8988T (cell line): ENCODE data around the gene TGFB3.
"Not testable (repeated sequence)": the region's sequence is repeated elsewhere in the genome, so short reads cannot be mapped to it uniquely, and the experiment has no call there.

Source experiments
- DNase-seq: peaks from one replicate; pipeline ENCODE4 v3.0.0; 2011

TGFB3 gene

DNA sequence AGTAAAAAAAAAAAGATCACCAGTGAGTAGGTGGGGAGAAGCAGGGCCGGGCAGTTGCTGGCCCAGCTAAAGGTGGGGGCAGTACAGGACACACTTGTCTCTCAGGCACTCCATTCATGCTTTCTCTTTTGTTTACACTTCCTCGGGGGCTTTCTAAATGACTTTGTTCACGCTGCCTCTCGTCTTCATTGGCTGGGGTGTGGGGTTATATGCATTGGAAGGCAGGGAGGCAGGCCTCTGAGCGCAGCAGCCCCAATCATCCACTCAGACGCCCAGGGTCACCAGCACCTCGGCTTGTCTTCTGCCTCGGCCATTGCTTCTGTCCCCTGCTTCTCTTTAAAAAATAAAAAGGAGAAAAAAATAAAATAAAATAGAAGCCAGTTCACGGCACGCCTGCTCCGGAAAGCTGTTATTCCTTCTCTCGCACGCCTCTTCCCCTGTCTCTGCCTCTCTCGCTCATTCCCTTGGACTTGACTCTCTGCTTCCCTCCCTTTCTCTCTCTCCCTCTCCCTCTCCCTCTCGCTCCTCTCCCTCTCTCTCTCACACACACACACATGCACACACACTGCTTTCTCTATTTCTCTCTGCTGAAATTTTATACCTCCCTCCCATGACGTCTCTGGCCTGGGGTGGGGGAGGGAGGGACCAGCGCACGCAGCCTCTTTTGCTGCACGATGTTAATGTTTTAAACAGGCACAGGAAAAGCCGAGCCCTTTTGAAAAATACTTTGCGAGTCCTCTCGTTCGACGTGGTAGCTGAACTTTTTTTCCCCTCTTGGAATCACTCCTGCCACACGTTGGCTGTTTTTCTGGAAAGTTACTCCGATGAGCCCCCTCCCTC lies at the start of gene TGFB3:
TGFB3 (minus strand) TSS at position 570 of the 840 bp plus-strand sequence. CDS start 1,102 bp downstream, outside the sequence.
- DNase-seq = peak; percentile 45

GRCh38 chr14:76024211-76024907 lies 42.6 kb upstream of the TGFB3 start:
- DNase-seq = no peak

DNA sequence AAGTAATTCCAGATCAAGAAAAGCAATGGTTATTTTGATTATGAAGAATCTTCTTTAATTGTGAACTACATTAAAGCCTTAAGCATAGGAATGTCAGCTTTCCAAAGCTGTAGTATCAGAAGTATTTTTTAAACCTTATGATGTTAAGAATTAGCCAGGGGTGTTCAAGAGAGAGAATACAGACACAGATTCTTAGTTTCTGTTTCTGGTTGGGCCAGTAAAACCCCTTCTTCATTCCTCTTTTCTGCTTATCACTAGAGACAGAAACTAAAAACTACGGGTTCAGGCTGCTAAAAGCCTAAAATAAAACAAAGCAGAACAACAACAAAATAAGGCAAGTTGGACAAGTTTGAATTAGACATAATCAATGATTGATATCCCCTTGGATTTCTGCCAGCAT lies 42.0 kb upstream of the TGFB3 start:
- DNase-seq = no peak

- DNase-seq = no peak
These were observed 41.2 kb upstream of the TGFB3 start for GRCh38 chr14:76022991-76023390.

- no peak for DNase-seq
These were observed 37.9 kb upstream of the TGFB3 start for GRCh38 chr14:76019676-76020075.

DNA sequence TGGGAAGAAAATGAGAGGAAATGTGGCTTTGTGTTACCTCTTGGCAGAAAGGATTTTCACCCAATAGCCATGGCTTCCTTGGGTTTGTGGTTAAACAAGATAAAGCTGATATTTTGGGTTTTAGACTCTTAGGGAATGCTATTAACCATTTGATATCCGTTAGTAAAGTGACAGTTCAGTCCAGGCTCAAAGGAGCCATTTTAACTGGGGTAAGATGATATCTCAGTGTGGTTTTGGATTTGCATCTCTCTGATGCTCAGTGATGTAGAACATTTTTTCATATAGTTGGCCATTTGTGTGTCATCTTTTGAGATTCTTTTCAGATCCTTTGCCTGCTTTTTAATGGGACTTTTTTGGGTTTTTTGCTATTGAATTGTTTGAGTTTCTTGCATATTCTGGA lies 33.9 kb upstream of the TGFB3 start:
- DNase-seq = no peak

DNA sequence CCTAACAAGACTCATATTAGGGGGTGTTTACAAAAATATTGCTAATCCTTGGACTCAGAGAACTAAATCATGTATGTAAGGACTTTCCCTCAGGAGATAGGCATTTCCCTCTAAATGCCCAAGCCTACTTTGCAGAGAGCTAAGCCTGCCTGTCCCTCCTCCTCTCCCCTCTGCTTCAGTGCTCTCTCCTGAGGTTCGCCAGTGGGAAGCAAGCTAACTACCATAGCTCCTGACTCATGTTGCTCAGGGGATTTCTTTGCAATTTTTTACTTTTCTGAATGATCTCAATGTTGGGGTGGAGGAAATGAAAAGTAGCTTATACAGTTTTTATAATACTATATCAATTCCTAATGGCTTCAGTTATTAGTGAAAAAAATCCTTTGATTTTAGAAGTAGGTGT lies 33.4 kb upstream of the TGFB3 start:
- DNase-seq = no peak

- DNase-seq = no peak
These were observed 30.6 kb upstream of the TGFB3 start for GRCh38 chr14:76012354-76012753.

DNA sequence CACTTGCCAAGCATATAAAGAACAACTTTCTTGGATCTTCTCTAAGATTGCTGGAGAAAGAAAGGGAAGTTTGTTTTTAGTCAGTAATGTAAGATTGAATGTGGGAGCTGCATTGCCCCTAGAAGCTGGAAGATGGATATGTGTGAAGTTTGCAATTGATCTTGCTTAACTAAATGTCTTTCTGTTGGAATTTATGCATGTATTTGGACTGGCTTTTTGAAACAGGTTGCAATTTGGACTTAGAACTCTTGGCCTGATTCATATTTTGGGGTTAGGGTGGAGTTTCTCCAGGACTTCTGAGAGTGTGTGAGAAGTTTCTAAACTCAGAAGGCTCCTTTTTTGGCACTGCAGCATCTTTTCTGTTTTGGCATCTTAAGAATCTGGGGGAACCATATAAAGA lies 30.1 kb upstream of the TGFB3 start:
- no peak for DNase-seq

DNA sequence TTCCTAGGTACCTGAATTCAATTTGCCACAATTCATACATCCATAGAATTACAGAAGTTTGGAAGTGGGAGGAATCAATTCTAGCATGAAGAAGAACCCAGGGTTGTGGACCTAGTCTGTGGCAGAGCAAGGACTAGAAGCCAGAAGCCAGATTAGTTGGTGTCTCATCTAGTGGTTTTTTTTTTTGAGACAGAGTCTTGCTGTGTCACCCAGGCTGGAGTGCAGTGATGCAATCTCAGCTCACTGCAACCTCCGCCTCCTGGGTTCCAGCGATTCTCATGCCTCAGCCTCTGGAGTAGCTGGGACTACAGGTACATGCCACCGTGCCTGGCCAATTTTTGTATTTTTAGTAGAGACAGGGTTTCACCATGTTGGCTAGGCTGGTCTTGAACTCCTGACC lies 27.8 kb upstream of the TGFB3 start:
- DNase-seq = not testable (repeated sequence)

DNA sequence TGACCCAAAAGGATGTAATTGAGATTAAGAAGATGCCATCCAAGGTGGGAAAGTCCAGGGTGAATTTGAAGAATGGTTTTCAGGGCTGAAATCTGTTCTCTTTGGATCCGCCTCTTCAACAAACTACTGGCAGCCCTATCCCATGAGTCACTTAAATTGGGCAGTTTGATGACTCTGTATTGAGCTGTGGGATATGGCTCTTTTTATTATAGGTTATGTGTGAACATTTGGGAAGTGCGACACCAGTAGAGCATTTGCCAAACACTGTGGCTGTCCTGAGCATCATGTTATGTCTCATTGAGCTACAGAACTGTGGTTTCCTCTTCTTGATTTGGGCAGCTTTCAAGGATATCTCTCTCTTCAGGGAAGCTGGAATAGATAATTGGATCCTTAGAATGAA lies 26.1 kb upstream of the TGFB3 start:
- no peak for DNase-seq

GRCh38 chr14:76007379-76007778 lies 25.6 kb upstream of the TGFB3 start:
- no peak for DNase-seq

DNA sequence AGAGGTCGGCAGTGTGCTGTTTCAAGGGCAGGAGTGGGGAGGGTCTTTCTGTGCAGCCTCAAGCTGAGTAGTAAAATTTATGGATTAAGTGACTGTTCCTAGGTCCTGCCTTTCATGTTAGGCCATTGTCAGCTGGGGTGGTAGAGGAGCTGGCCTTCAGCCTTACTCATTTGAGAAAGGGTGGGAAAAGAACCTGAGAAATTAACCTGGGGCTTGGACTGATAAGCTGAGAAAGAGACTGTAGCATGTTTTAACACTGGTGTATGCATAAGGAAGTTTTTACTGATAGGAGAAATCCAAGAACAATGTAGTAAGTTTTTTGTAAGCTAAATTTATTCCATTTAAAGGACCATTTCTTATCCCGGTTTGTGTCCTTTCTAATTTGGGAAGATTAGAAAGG lies 24.5 kb upstream of the TGFB3 start:
- DNase-seq = no peak

DNA sequence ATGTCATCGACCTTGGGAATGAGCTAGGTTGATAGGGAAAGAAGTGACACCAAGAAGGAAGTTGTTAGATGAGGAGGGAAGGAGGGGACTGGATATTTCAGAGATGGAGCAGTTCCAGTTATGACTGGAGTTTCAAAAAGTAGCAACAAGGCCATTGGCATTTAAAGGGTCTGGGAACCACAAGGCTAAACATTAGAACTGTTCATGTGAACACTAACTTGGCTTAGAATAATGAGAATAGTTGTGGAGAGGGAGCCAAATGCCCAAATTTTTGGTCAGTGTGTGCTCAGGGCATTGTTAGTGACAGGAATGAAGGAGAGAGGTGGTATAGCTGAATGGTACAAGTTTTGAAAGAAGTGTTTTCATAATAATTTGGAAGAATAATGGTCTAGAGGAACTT lies 20.6 kb upstream of the TGFB3 start:
- DNase-seq = no peak

- DNase-seq = no peak
These were observed 17.9 kb upstream of the TGFB3 start for GRCh38 chr14:75999511-76000190.

- no peak for DNase-seq
These were observed 14.7 kb upstream of the TGFB3 start for GRCh38 chr14:75996488-75996887.

- DNase-seq = no peak
These were observed 13.7 kb upstream of the TGFB3 start for GRCh38 chr14:75995372-75996041.

DNA sequence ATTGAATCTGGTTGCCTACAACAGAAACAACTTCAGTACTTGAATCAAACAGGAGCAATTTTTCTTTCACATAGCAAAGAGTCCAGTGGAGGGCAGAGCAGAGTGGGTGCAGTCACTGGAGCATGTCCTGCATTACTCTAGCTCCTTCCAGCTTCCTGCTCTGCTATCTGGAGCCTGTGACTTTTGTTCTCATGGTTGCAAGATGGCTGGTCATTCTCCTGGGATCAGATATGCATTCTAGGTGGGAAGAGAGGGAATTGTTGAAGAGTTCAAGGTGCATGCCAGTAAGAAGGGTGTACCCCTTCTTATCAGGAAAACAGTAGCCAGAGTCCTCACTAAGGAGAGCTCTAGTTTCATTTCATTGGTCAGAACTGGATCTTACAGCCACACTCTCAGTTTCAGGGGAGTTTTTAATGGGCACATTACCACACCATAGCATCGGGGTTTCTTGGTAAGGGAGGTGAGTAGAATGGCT lies 11.8 kb upstream of the TGFB3 start:
- no peak for DNase-seq

DNA sequence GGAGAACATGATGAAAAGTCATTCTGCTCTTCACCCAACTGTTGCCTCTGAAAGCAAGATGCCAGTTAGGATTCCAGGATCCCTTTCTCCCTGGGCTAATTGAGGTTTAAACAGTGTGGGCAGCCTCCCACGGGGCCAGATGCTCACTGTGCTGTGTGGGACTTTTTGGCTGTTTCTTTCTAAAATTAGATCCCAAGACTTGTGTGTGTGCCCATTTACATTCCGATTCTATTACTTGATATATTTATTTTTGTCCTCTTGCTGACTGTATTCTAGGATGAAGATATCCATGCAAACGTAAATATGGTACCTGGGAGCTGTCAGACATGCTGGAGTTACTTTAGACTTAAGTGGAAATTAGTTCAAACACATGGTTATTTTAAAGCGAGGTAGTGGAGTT lies 10.0 kb upstream of the TGFB3 start:
- no peak for DNase-seq

DNA sequence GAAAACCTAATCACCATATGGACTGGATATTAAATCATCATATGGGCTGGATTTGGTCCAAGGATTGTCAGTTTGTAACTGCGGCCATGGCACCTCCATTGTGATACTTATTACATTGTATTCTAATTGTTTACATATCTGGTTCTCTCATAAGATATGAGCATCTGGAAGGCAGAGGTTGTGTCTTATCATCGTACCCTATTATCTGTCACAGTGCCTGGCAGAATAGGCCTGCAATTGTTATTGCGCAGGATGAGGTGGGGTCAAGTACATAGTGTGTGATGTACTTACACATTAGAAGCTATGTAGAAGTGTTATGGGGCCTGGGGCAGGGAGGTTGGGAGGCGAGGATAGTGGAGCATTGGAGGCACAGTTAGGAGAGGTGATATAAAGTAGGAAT lies 8.5 kb upstream of the TGFB3 start:
- DNase-seq = no peak

- DNase-seq = no peak
These were observed 7.3 kb upstream of the TGFB3 start for GRCh38 chr14:75989134-75989533.

DNA sequence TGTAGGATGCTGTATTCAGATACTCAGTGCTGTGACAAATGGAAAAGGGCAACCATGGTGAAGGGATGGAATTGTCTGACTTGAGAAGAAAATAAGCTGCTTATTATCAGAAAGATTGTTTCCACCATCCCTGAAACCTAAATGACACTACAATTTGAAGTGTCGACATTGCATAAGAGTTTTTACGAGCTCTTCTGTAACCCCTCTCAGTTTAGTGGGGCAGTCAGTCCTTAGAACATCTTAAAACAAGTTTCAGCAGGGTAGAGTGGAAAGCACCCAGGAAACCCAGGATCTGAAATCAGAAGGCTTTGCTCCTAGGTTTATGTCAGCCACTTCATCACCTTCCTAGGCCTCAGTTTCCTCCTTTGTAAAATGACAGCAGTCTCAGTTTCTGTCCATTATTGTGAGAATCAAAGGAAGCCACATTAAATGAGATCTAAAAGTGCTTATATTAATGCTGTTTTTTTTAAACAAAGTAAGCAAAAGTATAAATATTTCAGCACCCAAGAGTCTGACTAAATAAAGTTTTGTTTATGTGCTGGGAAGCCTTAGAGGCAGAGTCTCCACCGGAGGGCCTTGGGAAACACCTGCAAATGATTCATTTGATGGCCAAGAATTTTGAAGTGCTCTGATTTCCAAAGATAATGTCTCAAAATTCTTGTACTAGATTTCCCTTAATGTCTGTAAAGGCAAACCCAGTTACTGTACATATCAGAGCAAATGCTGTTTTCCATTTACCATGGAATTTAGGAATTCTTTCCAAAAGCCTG lies 5.6 kb upstream of the TGFB3 start:
- DNase-seq = no peak

DNA sequence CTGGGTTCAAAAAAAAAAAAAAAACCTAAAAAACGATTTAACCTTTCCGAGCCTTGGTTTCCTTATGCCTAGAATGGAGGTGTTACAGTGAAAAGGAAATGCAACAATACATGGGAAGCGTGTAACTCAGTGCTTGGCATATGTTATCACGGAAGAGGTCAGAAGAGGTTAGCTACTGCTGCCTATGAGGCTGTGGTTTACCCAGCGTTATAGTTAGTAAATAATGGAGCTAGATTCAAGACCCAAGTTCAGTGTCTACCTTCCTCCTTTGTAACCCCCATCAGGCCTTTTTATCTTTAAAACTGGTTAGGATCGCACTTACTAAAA lies 4.6 kb upstream of the TGFB3 start:
- DNase-seq = no peak
